Stimulated activated CD4-positive, alpha-beta T cell treated with anti-CD3 and anti-CD28 coated beads, TNF-alpha, amount 100 ng/mL, for 1 hour (primary cell): ENCODE measurements around the gene SOX10.
"Not testable (repeated sequence)": the region's sequence is repeated elsewhere in the genome, so short reads cannot be mapped to it uniquely, and the experiment has no call there.

Experiments used
- DNase-seq, 3 donors: peaks; one replicate each; pipeline ENCODE4 v3.0.0-alpha.2; 2020; ENCODE audit warnings: low read depth in 3 of 3, low spot score in 1 of 3

SOX10 gene

DNA sequence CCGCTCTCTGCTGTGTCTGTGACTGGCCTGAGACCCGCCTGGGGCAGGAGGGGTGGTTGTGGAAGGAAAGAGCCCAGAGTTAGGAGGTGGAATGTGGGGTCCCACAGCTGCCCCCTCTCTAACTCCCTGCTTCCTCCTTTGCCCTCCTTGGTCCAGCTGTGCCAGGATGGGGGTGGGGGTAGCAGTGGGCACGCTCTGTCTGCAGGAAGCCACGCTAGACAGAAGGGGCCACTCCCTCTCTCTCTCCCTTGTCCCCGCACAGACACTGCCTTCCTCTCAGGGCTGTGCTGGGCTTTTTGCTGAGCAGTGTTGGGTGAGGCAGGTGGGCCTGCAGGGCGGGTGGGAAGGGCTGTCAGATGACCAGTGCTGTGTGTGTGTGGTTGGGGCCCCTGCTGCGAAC lies 2.0 kb upstream of the SOX10 start:
- no peak for DNase-seq

DNA sequence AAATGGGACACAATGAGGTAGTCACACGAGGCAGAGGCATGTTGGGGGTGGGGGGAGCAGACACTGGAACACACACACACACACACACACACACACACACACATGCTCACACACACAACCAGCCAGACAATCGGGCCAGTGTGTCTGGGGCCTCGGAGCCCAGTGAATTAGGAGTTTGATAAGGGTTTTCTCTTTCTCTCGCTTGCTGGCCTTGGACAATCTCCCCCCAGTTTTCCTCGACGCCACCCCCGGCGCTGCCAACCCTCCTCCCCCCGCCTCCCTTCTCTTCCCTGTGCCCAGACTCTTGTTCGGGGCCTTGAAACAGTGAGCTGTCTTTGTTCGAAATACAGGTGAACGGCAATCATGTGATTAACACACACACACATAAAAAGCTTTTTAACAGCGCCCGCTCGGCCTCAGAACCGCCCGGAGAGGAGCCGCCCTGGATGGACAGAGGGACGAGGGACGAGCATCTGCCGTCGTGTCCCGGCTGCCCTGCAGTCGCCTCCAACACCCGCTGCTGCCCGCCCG lies 1.5 kb upstream of the SOX10 start:
- no peak for DNase-seq

DNA sequence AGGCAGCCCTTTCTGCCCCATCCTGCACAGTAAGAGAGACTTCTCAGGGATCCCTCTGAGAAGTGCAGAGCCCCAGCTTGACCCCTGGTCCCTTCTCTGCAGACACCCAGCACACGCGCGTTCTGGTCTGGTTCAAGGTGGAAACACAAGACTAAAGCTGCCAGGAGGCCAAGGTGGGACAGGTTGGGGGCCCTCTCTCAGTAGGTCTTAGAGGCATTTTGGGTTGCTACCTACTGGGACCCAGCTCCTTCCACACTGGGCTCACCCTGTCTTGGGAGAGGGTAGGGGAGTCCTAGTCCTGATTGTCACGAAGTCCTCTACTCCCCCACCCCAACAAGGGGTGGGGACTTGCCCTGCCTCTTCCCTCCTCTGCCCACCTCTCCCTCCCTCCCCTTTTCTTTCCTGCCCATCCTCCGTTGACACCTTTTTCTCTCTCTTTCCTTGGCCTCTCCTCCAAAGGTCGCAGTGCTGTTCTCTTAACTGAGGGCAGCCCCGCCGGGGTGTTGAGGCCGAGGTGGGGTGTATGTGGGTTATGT lies 763 bp upstream of the SOX10 start:
- no peak for DNase-seq

DNA sequence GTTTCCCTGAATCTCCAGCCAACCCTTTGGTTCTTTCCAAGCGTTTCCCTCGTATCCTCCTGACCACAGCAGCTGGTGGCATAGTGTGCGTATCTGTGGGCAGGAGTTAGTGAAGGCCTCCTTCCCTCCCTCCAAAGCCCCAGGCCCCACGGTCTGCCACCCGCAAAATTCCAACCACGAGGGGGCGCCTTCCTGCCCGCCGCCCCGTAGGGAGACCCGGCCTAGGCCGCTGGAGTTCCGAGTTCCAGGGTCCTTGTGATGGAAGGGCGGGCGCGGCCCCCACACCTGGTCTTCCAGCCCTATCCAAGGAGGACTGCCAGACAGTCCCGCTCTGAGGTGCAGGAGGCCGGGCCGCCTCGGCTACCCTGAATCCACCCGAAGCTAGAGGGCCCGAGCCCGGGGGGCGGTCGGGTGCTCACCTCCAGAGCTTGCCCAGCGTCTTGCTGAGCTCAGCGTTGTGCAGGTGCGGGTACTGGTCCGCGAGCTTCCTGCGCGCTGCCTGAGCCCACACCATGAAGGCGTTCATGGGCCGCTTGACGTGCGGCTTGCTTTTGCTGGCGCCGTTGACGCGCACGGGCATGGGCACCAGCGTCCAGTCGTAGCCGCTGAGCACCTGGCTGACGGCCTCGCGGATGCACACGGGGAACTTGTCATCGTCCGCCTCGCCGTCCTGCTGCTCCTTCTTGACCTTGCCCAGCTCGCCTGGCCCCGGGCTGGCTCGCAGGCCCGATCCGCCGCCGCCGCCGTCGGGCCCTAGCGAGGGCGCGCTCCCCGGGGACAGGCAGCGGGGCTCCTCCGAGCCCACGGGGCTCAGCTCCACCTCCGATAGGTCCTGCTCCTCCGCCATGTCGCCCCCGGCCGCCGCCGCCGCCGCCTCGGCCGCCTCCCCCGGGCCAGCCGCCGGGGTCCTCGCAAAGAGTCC lies 1.2 kb downstream of the SOX10 start:
- no peak for DNase-seq

DNA sequence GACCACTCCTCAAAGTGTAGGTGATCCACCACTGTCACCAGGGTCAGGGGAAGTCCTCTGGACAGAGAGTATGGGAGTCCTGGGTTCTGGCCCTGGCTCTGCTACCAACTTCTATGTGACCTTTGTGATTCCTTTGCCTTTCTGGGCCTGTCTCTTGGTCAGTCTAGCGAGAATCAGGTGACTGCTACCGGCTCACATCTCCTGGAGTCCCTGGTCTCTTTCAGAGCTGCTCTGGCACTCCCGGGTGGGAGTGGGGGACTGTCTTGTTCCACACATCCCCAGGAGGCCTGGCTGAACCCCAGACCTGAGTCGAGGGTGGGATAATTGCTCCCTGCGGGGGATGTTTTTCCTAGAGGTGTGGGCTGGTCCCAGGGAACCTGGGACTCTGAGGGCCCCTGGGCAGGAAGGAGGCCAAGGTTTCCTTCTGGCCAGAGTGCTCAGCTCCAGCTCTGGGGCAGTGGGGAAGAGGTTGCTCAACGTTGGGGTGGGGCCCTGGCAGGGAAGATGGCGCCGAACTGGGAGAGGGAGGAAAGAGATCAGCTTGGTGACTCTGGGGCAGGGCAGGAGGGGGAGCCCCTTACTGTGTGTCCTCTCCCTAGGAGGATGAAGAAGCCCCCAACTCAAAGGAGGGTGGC lies 2.1 kb downstream of the SOX10 start:
- DNase-seq, result no peak

DNA sequence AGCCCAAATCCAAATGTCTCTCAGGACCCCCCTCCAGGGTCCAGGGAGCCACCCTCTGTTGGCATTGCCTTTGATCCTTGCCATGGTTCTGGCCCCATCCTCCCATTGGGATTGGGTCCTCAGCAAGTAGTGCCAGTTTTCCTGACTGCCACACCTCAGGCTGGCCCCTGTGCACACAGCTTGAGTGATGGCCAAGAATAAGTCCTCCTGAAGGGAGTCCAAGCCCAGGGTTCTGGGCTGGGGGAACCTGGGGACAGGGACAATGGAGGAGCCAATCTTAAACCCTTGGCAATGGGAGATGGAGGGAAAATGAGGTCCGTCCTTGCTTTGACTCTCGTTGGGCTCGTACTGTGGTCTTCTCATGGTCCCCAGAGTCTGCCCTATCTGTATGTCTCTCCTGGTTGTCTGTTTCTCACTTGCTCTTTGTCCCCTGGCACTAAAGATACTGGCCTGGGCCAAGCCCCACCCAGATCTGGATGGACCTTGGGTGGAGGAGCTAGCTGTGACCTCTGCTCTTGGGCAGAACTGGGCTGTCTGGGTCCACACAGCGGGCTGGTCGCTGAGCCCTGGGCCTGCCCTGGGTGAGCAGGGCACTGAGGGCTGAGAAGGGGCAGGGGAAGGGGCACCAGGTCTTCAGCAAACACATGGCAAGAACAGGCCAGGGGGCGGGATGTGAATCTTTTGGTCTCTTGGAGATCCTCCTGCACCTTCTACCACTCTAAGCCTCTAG lies 2.9 kb downstream of the SOX10 start:
- no peak for DNase-seq

DNA sequence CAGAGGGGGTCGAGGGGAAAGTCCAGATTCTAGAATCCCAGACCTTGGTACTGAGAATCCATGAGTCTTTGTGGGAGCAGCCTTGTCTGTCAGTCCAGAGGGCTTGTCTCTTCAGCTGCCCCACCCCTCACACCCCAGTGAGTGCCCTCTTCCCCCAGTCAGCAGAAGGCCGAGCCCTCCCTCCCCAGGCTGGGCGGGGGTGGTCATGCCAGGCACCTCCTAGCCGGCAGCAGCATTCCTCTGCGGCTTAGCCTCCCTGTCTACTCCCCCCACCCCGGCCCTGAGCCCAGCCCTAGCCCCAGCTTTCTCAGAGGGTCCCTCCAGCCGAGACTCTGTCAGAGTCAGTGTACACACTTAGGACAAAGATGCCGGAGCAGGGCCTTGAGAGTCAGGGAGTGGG lies 4.6 kb downstream of the SOX10 start:
- DNase-seq, result no peak

DNA sequence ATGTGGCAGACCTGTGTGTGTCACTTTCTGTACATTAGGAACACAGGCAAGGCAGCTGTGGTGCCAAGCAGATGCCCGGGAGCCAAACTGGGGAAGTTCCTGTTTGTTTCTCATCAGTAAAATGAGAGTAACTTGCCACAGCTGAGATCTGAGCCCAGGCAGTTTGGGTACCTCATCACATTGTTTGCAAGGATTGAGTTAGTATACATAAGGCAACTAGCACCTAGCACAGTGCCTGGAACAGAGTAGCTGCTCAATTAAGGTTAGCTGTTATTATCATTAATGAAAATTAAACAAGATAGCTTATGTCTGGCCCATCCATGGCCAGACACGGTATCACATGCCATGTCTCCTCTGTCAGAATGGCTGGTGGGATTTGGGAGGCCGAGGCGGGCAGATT lies 7.8 kb downstream of the SOX10 start:
- no peak for DNase-seq

DNA sequence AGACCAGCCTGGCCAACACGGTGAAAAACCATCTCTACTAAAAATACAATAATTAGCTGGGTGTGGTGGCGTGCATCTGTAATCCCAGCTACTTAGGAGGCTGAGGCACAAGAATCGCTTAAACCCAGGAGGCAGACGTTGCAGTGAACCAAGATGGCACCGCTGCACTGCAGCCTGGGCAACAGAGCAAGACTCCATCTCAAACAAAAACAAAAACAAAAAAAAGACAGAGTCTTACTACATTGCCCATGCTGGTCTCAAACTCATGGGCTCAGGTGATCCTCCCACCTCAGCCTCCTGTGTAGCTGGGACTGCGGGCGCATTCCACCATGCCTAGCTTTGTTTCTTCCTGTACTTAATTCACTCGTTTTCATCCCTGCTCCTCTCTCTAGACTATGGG lies 8.3 kb downstream of the SOX10 start:
- not testable (repeated sequence) for DNase-seq

DNA sequence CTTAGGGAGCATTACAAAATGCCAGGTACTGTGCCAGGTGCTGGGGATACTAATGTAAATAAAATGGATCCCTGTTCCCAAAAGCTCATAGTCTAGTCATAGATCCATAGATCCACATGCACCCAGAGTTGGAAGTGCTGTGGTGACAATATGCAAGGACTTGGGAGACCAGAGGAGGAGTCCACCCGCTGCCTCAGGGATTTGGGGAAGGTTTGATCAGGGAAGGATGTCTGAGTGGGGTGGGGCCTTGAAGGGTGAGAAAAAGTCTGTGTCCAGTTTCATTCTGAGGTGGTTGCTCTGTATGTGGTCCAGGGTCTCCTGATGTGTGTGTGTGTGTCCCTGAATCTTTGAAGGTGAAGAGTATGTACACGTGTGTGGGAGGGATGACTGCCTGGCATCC lies 9.2 kb downstream of the SOX10 start:
- no peak for DNase-seq

DNA sequence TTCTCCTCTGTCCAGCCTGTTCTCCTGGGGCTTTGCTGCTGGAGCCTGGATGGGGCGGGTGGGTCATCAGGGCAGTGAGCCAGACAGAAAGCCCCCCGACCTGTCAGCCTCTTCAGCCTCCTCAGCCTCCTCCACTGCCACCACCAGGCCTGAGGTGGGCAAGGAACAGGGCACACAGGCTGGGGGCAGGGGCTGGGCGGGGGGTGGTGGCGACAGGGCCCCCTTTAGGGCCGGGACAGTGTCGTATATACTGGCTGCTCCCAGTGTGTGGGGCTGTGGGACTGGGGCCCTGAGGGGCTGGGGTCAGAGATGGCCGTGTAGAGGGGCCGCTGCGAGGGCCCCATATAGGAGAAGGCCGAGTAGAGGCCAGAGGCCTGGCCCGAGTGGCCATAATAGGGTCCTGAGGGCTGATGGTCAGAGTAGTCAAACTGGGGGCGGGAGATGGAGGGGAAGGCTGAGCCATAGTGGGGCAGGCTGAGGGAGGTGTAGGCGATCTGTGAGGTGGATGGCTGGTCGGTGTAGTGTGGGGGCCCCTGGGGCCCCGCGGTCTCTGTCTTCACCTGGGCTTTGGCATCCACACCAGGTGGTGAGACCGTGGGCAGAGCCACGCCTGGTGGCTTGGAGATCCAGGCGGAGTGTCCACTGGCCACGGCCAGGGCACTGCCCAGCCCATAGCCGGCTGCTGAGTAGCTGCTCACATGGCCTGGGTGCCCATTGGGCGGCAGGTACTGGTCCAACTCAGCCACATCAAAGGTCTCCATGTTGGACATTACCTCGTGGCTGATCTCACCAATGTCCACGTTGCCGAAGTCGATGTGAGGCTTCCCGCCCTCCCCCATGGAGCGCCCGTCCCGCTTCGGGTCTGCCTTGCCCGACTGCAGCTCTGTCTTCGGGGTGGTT lies 10.8 kb downstream of the SOX10 start:
- no peak for DNase-seq

DNA sequence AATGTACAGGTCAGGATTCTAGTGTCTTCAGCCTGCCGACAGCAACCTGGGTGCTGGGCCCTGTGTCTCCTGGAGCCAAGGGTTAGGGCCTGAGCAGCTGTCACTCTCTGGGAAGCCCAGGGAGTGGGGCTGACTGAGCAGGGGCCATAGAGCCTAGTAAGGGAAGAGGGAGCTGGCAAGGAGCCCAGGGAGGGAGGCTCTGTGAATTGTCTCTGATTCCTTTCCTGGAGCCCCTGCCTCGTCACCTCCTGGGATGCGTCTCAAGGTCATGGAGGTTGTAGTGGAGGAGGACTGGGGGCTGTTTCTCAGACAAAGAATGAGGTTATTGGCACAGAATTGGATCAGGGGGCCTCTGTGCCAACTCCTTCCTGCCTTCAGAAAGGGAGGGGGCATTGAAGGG lies 11.8 kb downstream of the SOX10 start:
- DNase-seq, result no peak

DNA sequence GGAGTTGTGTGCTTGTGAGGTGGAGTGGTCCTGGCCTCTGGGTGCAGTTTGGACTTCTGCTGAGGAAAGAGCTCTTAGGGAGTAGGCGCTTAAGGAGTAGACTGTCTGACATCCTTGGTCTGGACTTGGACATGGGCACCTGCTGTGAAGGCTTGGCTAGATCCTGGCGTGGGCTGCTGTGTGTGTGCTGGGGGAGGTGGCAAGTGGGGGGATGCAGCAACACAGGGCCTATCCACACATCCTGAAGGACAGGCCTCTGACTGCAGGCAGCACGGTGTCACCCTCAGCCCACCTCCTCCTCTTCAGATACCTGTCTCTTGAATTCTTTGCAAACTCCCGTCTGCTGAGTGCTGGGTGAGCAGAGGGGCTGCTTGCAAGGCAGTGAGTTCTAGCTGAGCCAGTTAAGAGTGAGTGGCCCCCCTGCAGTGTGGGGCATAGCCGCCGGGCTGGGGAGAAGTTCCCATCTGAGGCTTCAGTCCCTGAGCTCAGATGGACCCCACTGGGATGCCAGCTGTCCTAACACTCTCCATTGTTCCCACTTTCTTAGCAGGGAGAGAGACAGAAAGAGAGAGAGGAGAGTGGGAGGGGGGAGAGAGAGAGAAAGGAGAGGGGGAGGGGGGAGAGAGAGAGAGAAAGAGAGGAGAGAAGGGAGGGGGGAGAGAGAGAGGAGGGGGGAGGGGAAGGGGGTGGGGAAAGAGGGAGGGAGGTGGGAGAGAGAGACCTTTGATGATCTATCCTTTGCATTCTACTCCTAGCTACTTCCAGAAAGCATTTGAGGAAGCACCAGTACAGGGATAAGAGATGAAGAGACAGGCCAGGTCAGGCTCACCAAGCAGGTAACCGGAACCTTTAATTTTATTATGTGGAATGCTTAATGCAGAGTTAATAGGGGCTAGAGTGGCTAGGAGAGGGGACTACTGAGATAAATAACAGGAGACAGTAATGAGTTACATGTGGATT lies 12.6 kb downstream of the SOX10 start:
- no peak for DNase-seq

DNA sequence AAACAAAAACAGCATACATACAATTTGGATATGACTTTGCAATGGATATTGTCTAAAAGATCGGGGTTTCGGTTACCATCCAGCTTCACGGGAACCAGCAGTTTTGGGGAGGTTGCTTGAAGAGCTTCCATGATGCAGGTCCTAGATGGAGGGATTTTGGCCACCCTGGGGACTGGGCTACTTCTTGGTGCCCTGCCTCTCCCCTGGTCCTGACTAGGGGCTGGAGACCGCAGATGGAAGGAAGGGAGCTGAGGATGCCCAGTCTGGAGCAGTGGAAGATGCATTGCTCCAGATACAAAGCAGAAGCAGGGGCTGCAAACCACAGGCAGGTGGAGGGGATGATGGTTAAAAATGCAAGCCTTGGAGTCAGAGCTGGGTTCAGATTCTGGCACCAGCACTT lies 13.5 kb downstream of the SOX10 start:
- DNase-seq, result no peak

DNA sequence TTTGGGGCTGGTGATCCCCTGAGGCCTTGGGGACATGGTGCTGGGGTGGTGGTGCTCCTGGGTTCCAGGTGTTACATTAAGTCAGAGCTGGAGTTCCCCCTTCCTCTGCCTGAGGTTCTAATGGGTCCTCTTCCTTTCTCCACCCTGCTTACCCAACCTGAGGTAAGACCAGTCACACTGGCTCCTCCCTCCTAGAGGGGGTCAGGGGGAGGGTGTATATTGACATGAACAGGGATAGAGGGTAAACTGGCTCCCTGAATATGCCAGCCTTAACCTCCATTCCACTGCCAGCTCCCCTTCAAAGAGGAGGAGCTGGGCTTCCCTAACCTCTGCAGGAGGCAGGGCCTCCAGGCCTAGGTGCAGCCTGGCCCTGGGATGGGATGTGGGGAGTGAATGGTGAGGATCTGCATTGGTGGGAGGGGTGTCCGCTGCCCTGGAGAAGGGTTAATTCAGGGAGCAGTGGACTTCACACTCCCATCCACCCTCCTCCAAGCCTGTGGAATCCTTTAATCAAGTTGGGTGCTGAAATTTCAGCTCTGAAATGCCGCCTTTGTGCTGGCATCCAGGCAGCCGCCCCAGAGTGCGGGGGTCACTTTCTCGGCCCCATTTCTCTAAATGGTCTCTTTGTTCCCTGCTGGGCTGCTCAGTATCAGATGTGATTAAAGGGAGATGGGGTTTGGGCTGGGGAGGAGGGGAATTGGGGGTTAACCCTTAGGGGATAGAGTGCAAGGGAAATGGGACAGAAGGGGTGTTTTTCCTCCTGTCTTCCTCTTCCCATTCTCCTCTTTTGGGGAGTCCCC lies 15.7 kb downstream of the SOX10 start:
- DNase-seq, result no peak

DNA sequence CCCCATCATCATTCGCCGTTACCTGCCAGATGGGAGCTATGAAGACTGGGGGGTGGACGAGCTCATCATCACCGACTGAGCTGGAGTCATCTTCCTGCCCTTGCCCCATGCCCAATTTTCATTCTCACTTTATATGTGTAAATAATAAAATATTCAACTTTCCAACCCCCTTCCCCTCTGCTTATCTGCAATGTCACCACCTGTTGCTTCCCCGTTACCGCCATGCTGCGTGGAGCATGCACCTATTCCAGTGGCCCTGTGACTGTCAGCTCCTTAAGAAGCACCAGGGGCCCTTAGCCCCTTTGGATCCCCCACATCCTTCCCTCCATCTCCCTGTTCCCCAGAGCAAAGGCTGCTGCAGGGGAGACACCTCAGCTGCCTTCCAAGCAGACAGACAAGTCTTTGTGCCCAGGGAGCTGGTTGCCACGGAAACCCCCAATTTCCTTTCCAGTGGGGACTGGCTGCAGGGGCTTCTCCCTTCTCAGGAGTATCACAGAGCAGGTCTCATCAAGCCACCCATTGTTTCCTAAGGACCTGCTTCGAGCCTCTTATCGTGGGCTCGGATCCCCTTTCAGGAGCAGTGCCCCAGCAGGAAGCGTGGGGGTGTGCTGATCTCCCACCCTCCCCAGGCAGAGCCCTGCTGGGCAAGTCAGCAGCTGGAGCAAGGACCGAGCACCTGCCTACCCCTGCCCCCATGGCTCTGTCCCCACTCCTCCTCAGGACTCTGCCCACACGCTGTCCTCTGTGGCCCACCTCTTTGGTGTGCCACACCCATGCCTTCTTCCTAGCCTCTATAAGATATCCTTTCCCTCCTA lies 16.5 kb downstream of the SOX10 start:
- no peak for DNase-seq

DNA sequence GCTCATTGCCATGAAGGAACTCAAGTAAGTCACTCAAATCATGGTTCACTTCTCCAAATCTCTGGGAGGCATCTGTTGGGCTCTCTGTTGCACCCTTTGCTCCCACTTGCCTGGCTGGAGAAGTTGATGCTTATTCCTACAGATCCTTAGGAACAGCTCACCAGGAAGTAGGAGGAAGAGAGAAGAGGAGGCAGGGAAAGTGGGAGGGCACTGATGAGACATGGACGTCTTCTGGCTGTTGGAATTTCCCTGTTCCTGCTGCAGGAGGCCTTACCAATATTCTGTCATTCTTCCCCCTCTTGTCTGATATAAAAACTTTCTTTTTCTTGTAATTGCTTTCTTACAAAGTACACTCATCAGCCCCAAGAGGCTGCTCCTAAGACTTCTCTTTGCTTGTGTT lies 17.2 kb downstream of the SOX10 start:
- DNase-seq, result no peak
